A673 (cell line): ENCODE measurements around the gene HPCAL1.

Source experiments
- EZH2 ChIP-seq: fragments of 200-600 bp; sonication (generic); IDR thresholded peaks from 2 replicates; pipeline ENCODE4 v1.6.1; 2017; ENCODE audit warnings: borderline replicate concordance, low read depth, mild to moderate bottlenecking, mixed read lengths, antibody characterized with exemption, low read length; ENCODE audit not compliant: poor library complexity, severe bottlenecking
- TF ChIP-seq, protein P1 (sequence below): fragments of 300-800, 200-600 bp; sonication (generic); conservative IDR thresholded peaks from 2 replicates; pipeline ENCODE4 v1.5.1; 2017; ENCODE audit warnings: low read depth, mild to moderate bottlenecking, antibody characterized with exemption, low read length, moderate library complexity, mixed read lengths

DNA sequence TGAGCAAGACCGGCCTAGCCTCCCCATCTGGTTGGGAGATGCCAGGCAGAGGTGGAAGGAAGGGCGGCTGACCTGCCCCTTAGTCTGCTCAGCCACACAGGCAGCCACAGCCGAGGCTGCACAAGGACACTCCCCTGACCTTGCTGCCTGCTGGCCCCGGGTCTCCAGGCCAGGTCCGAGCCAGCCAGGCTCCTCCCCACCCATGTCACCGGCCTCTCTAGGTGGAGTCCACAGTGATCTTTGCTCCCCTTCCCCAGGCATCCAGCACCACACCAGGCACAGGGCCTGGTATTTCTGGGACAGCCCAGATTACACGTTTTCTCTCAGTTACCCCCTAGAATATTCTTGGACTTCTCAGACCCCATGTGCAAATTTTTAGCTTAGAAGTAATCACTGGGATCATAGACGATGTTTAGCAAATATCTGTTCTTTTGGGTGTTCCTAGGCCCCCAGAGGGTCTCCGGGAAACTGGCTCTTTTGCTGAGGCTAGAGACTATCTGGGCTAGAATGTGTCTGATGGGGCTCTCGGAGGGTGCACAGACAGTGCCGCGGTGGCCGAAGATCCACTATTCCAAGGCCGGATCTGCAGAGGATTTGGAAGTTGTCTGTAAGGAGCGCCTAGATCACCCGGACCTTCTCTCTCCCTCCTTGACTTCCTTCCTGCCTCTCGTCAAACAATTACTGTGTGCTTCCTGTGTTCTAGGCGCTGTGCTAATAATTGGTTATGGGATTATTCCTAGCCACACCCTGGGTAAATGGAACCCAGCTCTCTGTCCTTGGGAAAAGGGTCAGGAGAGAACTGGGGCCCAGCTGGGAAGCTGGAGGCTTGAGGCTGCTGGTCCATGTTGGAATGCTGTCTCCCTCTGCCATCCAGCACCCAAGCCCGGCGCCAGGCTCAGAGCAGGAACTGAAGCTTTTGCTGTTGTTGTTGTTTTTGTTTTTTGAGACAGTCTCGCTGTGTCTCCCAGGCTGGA is 98.6 kb downstream of the HPCAL1 start:
- TF ChIP-seq, protein P1, sequence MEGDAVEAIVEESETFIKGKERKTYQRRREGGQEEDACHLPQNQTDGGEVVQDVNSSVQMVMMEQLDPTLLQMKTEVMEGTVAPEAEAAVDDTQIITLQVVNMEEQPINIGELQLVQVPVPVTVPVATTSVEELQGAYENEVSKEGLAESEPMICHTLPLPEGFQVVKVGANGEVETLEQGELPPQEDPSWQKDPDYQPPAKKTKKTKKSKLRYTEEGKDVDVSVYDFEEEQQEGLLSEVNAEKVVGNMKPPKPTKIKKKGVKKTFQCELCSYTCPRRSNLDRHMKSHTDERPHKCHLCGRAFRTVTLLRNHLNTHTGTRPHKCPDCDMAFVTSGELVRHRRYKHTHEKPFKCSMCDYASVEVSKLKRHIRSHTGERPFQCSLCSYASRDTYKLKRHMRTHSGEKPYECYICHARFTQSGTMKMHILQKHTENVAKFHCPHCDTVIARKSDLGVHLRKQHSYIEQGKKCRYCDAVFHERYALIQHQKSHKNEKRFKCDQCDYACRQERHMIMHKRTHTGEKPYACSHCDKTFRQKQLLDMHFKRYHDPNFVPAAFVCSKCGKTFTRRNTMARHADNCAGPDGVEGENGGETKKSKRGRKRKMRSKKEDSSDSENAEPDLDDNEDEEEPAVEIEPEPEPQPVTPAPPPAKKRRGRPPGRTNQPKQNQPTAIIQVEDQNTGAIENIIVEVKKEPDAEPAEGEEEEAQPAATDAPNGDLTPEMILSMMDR = no peak
- no peak for TF ChIP-seq EZH2
